IMR-90 (cell line): ENCODE data around the gene FAM83B. TPM values are rescaled to one million over a fixed set of nuclear protein-coding genes. Genes with fewer than 3 reads are reported as not detected.

Source experiments
- ATAC-seq: fragments of 200-7000 bp; cut with Tn5 transposase; 2 replicates; pipeline ENCODE4 v1.9.1; 2020; ENCODE audit warnings: low read depth, mild to moderate bottlenecking, moderate library complexity
- BruUV-seq: library from RNA; stranded (reverse); fragments of 400-500 nt; replicated peaks from 2 replicates; lab custom pipeline; 2021; lab: Mats Ljungman, UMichigan
- CTCF ChIA-PET: fragments of 300-600 bp; formaldehyde crosslinking; extraction: SDS; loops from one replicate; lab custom pipeline; 2021; ENCODE audit warnings: antibody characterized with exemption; lab: Yijun Ruan, JAX
- POLR2A ChIA-PET: fragments of 300-600 bp; sonication (Branson Sonifier 250); formaldehyde crosslinking; loops from one replicate; lab custom pipeline; 2022; ENCODE audit warnings: antibody characterized with exemption; ENCODE audit not compliant: unreplicated experiment; lab: Charles Lee
- DNase-seq: peaks from one replicate; pipeline ENCODE4 v3.0.0; 2013
- H2AFZ ChIP-seq: replicated peaks from 2 replicates; pipeline ENCODE3; 2013; ENCODE audit warnings: low read length, mild to moderate bottlenecking; ENCODE audit not compliant: poor library complexity
- H2AK5ac ChIP-seq: 2 replicates; pipeline ENCODE4 v1.6.1; 2013; ENCODE audit warnings: low read depth, low read length, inconsistent platforms
- H2AK9ac ChIP-seq: replicated peaks from 2 replicates; pipeline ENCODE3; 2013; ENCODE audit warnings: mild to moderate bottlenecking, low read depth, low read length, moderate library complexity; ENCODE audit not compliant: poor library complexity
- H2BK120ac ChIP-seq: 2 replicates; pipeline ENCODE4 v1.6.1; 2013; ENCODE audit warnings: low read depth, low read length, inconsistent platforms
- H2BK15ac ChIP-seq: 3 replicates; pipeline ENCODE4 v1.6.1; 2013; ENCODE audit warnings: low read depth, low read length, inconsistent platforms
- H2BK20ac ChIP-seq: 2 replicates; pipeline ENCODE4 v1.6.1; 2013; ENCODE audit warnings: low read depth, mild to moderate bottlenecking, inconsistent platforms, low read length, moderate library complexity
- H2BK5ac ChIP-seq: 2 replicates; pipeline ENCODE4 v1.6.1; 2013; ENCODE audit warnings: mild to moderate bottlenecking, low read depth, low read length, inconsistent platforms; ENCODE audit not compliant: poor library complexity, severe bottlenecking
- H3K14ac ChIP-seq: replicated peaks from 2 replicates; pipeline ENCODE4 v1.6.1; 2013; ENCODE audit warnings: low read depth, low read length, inconsistent platforms
- H3K18ac ChIP-seq: 2 replicates; pipeline ENCODE4 v1.6.1; 2013; ENCODE audit warnings: low read depth, low read length, control low read depth
- H3K23ac ChIP-seq: 2 replicates; pipeline ENCODE4 v1.6.1; 2013; ENCODE audit warnings: low read depth, low read length, inconsistent platforms
- H3K27ac ChIP-seq: 2 replicates; pipeline ENCODE4 v1.5.1; 2013; ENCODE audit warnings: mild to moderate bottlenecking, control low read depth, low read length; ENCODE audit not compliant: insufficient read depth
- H3K27me3 ChIP-seq: 2 replicates; pipeline ENCODE4 v1.6.1; 2013; ENCODE audit warnings: low read length; ENCODE audit not compliant: control insufficient read depth, insufficient read depth
- H3K36me3 ChIP-seq: 2 replicates; pipeline ENCODE4 v1.6.1; 2013; ENCODE audit warnings: low read length, mixed read lengths; ENCODE audit not compliant: control insufficient read depth, insufficient read depth
- H3K4ac ChIP-seq: 2 replicates; pipeline ENCODE4 v1.6.1; 2013; ENCODE audit warnings: low read depth, low read length, inconsistent platforms
- H3K4me1 ChIP-seq: 2 replicates; pipeline ENCODE4 v1.6.1; 2013; ENCODE audit warnings: low read length, mixed read lengths; ENCODE audit not compliant: control insufficient read depth, insufficient read depth
- H3K4me2 ChIP-seq: 2 replicates; pipeline ENCODE4 v1.6.1; 2013; ENCODE audit warnings: low read depth, mild to moderate bottlenecking, control low read depth, low read length, moderate library complexity
- H3K4me3 ChIP-seq: 2 replicates; pipeline ENCODE4 v1.5.1; 2013; ENCODE audit warnings: low read depth, mild to moderate bottlenecking, control low read depth, low read length, moderate library complexity; ENCODE audit not compliant: insufficient read depth
- H3K56ac ChIP-seq: 2 replicates; pipeline ENCODE4 v1.6.1; 2013; ENCODE audit warnings: low read length, inconsistent platforms; ENCODE audit not compliant: insufficient read depth; ENCODE audit errors: extremely low read depth
- H3K79me1 ChIP-seq, 2 experiments: 2 replicates each; pipeline ENCODE4 v1.6.1; 2013; ENCODE audit warnings: low read length in 2 of 2, inconsistent platforms in 1 of 2, low read depth in 1 of 2
- H3K9ac ChIP-seq: 2 replicates; pipeline ENCODE4 v1.6.1; 2013; ENCODE audit warnings: low read depth, low read length, control low read depth
- H3K9me1 ChIP-seq: 2 replicates; pipeline ENCODE4 v1.6.1; 2013; ENCODE audit warnings: low read length, inconsistent platforms; ENCODE audit not compliant: insufficient read depth
- H3K9me3 ChIP-seq: 2 replicates; pipeline ENCODE4 v1.6.1; 2013; ENCODE audit warnings: low read length; ENCODE audit not compliant: control insufficient read depth, insufficient read depth
- H4K20me1 ChIP-seq: 2 replicates; pipeline ENCODE4 v1.6.1; 2013; ENCODE audit warnings: low read length, inconsistent platforms; ENCODE audit not compliant: insufficient read depth
- H4K5ac ChIP-seq: 2 replicates; pipeline ENCODE4 v1.6.1; 2013; ENCODE audit warnings: mild to moderate bottlenecking, low read depth, low read length, control low read depth
- H4K8ac ChIP-seq, 2 experiments: 2 replicates each; pipeline ENCODE4 v1.6.1; 2013; ENCODE audit warnings: low read depth in 2 of 2, low read length in 2 of 2, control low read depth in 1 of 2, inconsistent platforms in 1 of 2
- H4K91ac ChIP-seq: 2 replicates; pipeline ENCODE4 v1.6.1; 2013; ENCODE audit warnings: low read depth, low read length, inconsistent platforms; ENCODE audit not compliant: insufficient read depth
- BHLHE40 ChIP-seq: fragments of 150-350 bp; IDR thresholded peaks from 2 replicates; pipeline ENCODE4 v1.6.1; 2016; ENCODE audit warnings: mild to moderate bottlenecking, low read depth, low read length
- CEBPB ChIP-seq: IDR thresholded peaks from 2 replicates; pipeline ENCODE4 v1.6.1; 2012; ENCODE audit warnings: low read depth, low read length, improper control_type of control experiment
- CHD1 ChIP-seq: IDR thresholded peaks from 2 replicates; pipeline ENCODE4 v1.6.1; 2012; ENCODE audit warnings: low read depth, low read length, improper control_type of control experiment
- FOS ChIP-seq: fragments of 150-350 bp; IDR thresholded peaks from 2 replicates; pipeline ENCODE4 v1.6.1; 2016; ENCODE audit warnings: low read depth, low read length
- MAFK ChIP-seq: IDR thresholded peaks from 2 replicates; pipeline ENCODE4 v1.6.1; 2012; ENCODE audit warnings: low read depth, low read length, improper control_type of control experiment
- MAZ ChIP-seq: IDR thresholded peaks from 2 replicates; pipeline ENCODE4 v1.6.1; 2012; ENCODE audit warnings: low read depth, mild to moderate bottlenecking, low read length, improper control_type of control experiment, moderate library complexity, borderline replicate concordance
- MXI1 ChIP-seq: IDR thresholded peaks from 2 replicates; pipeline ENCODE4 v1.6.1; 2012; ENCODE audit warnings: low read depth, mild to moderate bottlenecking, low read length, moderate library complexity, borderline replicate concordance
- NFE2L2 ChIP-seq: fragments of 150-350 bp; IDR thresholded peaks from 2 replicates; pipeline ENCODE4 v1.6.1; 2016; ENCODE audit warnings: low read depth, mild to moderate bottlenecking, low read length
- POLR2A ChIP-seq: IDR thresholded peaks from 2 replicates; pipeline ENCODE4 v1.6.1; 2012; ENCODE audit warnings: mild to moderate bottlenecking, low read depth, low read length
- RAD21 ChIP-seq: IDR thresholded peaks from 2 replicates; pipeline ENCODE4 v1.6.1; 2012; ENCODE audit warnings: low read length, improper control_type of control experiment
- RCOR1 ChIP-seq: IDR thresholded peaks from 2 replicates; pipeline ENCODE4 v1.6.1; 2012; ENCODE audit warnings: mild to moderate bottlenecking, low read length, improper control_type of control experiment; ENCODE audit not compliant: insufficient replicate concordance
- RFX5 ChIP-seq: IDR thresholded peaks from 2 replicates; pipeline ENCODE4 v1.8.0; 2012; ENCODE audit warnings: low read depth, mild to moderate bottlenecking, low read length, moderate library complexity
- SMC3 ChIP-seq: fragments of 150-350 bp; IDR thresholded peaks from 2 replicates; pipeline ENCODE4 v1.6.1; 2016; ENCODE audit warnings: low read depth, mild to moderate bottlenecking, antibody characterized with exemption, low read length, moderate library complexity
- WGBS, 2 experiments: methylation state at CpG; one replicate each; pipeline versions ENCODE4 v1.1.5 to v1.1.7; 2013; ENCODE audit warnings: missing lambda C conversion rate in 2 of 2; ENCODE audit not compliant: insufficient read length in 1 of 2; ENCODE audit errors: extremely low coverage in 2 of 2; 5-methylcytosine and 5-hydroxymethylcytosine counted together
- dilution Hi-C: fragments of 300-500 bp; cut with HindIII; formaldehyde crosslinking; loops from one replicate; pipeline ENCODE4 v1.14.3; 2018; ENCODE audit warnings: low sequenced_read_pairs; ENCODE audit not compliant: unreplicated experiment
- in situ Hi-C: fragments of 300-500 bp; cut with MboI; formaldehyde crosslinking; loops from 3 replicates; pipeline ENCODE4 v1.14.3; 2019; ENCODE audit warnings: low sequenced_read_pairs, inconsistent platforms, mixed read lengths
- intact Hi-C: fragments of 100-400 bp; cut with micrococcal nuclease; formaldehyde crosslinking; loops from 2 replicates; pipeline ENCODE4 v1.10.0; 2022
- polyA plus RNA-seq, 3 experiments: library from polyadenylated mRNA; depleted of rRNA; stranded (reverse); fragments of >200 nt; gene quantifications; 2 replicates each; pipeline ENCODE4 v1.2.3, GENCODE V29; 2012; ENCODE audit warnings: low replicate concordance in 1 of 3
- total RNA-seq: library from RNA; depleted of rRNA; stranded (reverse); fragments of >200 nt; gene quantifications from 2 replicates; pipeline ENCODE4 v1.2.3, GENCODE V29; 2012
- TF ChIP-seq, protein P1 (sequence below): conservative IDR thresholded peaks from 2 replicates; pipeline ENCODE4 v1.5.1; 2012; ENCODE audit warnings: mild to moderate bottlenecking, low read depth, low read length, improper control_type of control experiment
- TF ChIP-seq, protein P2 (sequence below): fragments of 150-350 bp; IDR thresholded peaks from 2 replicates; pipeline ENCODE4 v1.6.1; 2016; ENCODE audit warnings: low read depth, mild to moderate bottlenecking, low read length, moderate library complexity, borderline replicate concordance
- TF ChIP-seq, protein P3 (sequence below): fragments of 150-350 bp; IDR thresholded peaks from 2 replicates; pipeline ENCODE4 v1.6.1; 2017; ENCODE audit warnings: mild to moderate bottlenecking, antibody characterized with exemption, low read length, low read depth

Gene FAM83B
- total and polyA plus RNA-seq, 2 of the 4 experiments (the other 2 are of a cell fraction) = 0.02 to 0.18 TPM

DNA sequence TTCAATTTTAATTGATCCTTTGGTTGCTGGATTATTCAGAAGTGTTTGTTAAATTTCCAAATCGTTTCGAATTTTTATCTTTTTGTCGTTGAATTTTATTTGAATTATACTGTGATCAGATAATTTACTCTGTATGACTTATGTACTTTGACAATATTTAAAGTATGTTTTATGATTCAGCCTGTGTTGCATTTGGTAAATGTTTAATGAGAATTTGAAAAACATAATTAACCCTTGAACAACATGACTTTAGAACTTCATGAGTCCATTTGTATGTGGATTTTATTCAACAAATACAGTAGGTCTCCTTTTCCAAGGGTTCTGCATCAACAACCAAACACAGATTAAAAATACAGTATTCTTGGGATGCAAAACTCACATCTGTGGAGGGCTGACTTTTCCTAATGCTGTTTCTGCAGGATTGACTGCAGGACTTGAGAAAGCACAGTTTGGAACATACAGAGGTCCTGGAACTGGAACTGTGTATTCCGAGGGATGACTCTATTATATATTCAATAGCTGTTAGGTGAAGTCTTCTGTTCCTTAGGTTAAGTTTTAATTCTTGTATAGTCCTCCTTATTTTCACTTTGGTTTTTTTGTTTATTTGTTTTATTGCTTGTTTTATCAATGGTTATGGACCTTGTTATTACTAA lies 40.5 kb downstream of the FAM83B start:
- Histone ChIP-seq H3K4me1 (no peaks in the 10 kb centered on the region), H2AK5ac (no peak overlapping the region), H2BK15ac (no peak overlapping the region), H3K23ac (no peak overlapping the region), H3K18ac (no peak overlapping the region), H3K9ac (no peak overlapping the region), H3K56ac (no peak overlapping the region), H3K9me1 (0 out of 2 replicates have a peak, but pooled peaks cover 2% of the 10 kb centered on the region), H3K27ac (no peak overlapping the region), H3K4ac (no peak overlapping the region), H2BK5ac (no peak overlapping the region), H3K14ac (no peak overlapping the region), H4K91ac (no peak overlapping the region), H4K20me1 (no peaks in the 10 kb centered on the region), H3K4me2 (no peak overlapping the region), H3K9me3 (no peaks in the 10 kb centered on the region), H3K4me3 (no peak overlapping the region), H2AFZ (no peak overlapping the region), H2BK120ac (no peak overlapping the region), H2BK20ac (no peak overlapping the region), H4K8ac (no peak overlapping the region), H3K36me3 (no peaks in the 10 kb centered on the region), H3K79me1 (no peaks in the 10 kb centered on the region), H3K27me3 (no peaks in the 10 kb centered on the region), H2AK9ac (no peak overlapping the region), H4K5ac (no peak overlapping the region)
- BruUV-seq = no TSS peak
- no CpG with 5 or more reads among the region's 4 CpGs for WGBS, 2 experiments
- DNase-seq (no peak), ATAC-seq (no peak)
- dilution Hi-C loops = no loop called here
- ChIA-PET POLR2A (no interaction called here), CTCF (no interaction called here)
- intact Hi-C loops = no loop called here
- TF ChIP-seq MAZ = no peak
- TF ChIP-seq RCOR1 = no peak
- TF ChIP-seq CEBPB = no peak
- no peak for TF ChIP-seq RAD21
- no peak for TF ChIP-seq BHLHE40
- no peak for TF ChIP-seq NFE2L2
- no peak for TF ChIP-seq FOS
- no peak for TF ChIP-seq MXI1
- TF ChIP-seq SMC3 = no peak
- TF ChIP-seq, protein P1, sequence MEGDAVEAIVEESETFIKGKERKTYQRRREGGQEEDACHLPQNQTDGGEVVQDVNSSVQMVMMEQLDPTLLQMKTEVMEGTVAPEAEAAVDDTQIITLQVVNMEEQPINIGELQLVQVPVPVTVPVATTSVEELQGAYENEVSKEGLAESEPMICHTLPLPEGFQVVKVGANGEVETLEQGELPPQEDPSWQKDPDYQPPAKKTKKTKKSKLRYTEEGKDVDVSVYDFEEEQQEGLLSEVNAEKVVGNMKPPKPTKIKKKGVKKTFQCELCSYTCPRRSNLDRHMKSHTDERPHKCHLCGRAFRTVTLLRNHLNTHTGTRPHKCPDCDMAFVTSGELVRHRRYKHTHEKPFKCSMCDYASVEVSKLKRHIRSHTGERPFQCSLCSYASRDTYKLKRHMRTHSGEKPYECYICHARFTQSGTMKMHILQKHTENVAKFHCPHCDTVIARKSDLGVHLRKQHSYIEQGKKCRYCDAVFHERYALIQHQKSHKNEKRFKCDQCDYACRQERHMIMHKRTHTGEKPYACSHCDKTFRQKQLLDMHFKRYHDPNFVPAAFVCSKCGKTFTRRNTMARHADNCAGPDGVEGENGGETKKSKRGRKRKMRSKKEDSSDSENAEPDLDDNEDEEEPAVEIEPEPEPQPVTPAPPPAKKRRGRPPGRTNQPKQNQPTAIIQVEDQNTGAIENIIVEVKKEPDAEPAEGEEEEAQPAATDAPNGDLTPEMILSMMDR = no peak
- TF ChIP-seq POLR2A = no peak
- TF ChIP-seq, protein P2, sequence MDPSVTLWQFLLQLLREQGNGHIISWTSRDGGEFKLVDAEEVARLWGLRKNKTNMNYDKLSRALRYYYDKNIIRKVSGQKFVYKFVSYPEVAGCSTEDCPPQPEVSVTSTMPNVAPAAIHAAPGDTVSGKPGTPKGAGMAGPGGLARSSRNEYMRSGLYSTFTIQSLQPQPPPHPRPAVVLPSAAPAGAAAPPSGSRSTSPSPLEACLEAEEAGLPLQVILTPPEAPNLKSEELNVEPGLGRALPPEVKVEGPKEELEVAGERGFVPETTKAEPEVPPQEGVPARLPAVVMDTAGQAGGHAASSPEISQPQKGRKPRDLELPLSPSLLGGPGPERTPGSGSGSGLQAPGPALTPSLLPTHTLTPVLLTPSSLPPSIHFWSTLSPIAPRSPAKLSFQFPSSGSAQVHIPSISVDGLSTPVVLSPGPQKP = no peak
- TF ChIP-seq CHD1 = no peak
- no peak for TF ChIP-seq RFX5
- no peak for TF ChIP-seq MAFK
- TF ChIP-seq, protein P3, sequence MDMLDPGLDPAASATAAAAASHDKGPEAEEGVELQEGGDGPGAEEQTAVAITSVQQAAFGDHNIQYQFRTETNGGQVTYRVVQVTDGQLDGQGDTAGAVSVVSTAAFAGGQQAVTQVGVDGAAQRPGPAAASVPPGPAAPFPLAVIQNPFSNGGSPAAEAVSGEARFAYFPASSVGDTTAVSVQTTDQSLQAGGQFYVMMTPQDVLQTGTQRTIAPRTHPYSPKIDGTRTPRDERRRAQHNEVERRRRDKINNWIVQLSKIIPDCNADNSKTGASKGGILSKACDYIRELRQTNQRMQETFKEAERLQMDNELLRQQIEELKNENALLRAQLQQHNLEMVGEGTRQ = no peak
- in situ Hi-C loops = no loop called here
